Activated T-cell treated with anti-CD3 and anti-CD28 coated beads, Interleukin-2, amount 50 U/mL, for 72 hours (primary cell): ENCODE results near the gene MPPED1. TPM values are rescaled to one million over a fixed set of nuclear protein-coding genes. Genes with fewer than 3 reads are reported as not detected.
A peak's percentile ranks its signal among the peaks of the same experiment; 100 is the strongest.

Source experiments
- ATAC-seq, 2 donors: fragments of 150-1000 bp; cut with Tn5 transposase; replicated peaks in 1 of 2; 2 replicates each; pipeline ENCODE4 v1.10.0; 2021; ENCODE audit warnings: moderate library complexity in 2 of 2, mild to moderate bottlenecking in 1 of 2
- DNase-seq, 2 donors: peaks; one replicate each; pipeline ENCODE4 v3.0.0; 2021 to 2022; ENCODE audit warnings: mixed read lengths in 1 of 2
- H3K27ac Mint-ChIP-seq: one replicate; pipeline ENCODE4 v1.8.0; 2022; ENCODE audit warnings: mild to moderate bottlenecking, moderate library complexity, mixed read lengths
- H3K27me3 Mint-ChIP-seq: one replicate; pipeline ENCODE4 v1.8.0; 2022; ENCODE audit warnings: low read depth, mixed read lengths
- H3K36me3 Mint-ChIP-seq, 2 donors: one replicate each; pipeline ENCODE4 v1.8.0; 2022; ENCODE audit warnings: mixed read lengths in 2 of 2, mild to moderate bottlenecking in 1 of 2; ENCODE audit not compliant: insufficient read depth in 2 of 2
- H3K4me1 Mint-ChIP-seq: one replicate; pipeline ENCODE4 v1.8.0; 2022; ENCODE audit warnings: low read depth, mixed read lengths
- H3K4me3 Mint-ChIP-seq, 2 donors: one replicate each; pipeline ENCODE4 v1.8.0; 2022; ENCODE audit warnings: mild to moderate bottlenecking in 2 of 2, mixed read lengths in 2 of 2, moderate library complexity in 2 of 2
- H3K9me3 Mint-ChIP-seq, 2 donors: one replicate each; pipeline ENCODE4 v1.8.0; 2022; ENCODE audit warnings: mixed read lengths in 2 of 2
- total RNA-seq, 2 donors: library from RNA; stranded (reverse); gene quantifications; one replicate each; pipeline ENCODE4 v1.2.3, GENCODE V29; 2022

MPPED1 gene
- total RNA-seq, 2 donors from 2014 or later: not detected

DNA sequence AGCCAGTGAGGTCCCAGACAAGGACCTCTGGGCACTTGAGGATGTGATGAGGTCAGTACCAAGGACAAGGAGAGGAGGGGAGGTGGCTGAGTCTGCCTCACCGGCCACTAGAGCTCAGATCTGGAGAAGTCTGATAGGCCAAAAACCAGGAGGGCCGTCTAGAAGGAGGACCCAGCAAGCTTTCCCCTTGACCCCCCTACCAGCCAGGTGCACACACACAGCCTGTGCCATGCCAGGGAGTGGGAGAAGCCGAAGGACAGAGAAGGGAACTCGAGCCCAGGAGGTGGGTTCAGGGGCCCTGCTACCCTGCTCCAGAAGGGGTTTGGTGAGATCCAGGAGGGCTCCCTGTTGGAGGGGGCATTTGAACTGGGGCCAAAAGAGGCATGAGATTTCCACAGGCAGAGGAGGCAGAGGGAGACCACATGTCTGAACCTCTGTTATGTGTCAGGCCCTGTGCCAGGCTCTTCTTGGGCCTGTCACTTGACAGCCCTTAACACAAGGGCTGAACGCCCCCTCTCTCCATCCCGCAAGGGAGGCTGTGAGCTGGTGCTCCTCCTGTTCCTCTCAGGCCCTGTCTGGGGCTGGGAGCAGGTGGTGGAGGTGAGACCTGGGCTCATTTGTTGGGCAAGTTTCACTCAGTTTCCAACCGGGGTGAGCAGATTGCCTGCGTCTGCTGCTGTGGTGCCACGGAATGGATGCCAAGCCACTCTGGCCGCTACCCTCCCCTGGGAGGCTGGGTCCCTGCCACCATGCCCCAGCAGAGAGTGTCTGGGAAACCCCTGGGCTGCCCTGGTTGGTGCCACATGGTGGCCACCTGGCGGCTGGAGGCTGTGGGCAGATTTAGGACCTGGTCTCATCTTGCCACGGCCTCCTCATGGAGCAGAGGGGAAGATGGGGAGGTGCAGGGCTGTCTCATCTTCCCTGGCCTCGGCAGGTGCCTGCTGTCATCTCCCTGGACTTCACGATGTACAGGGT, 65.2 kb downstream of the MPPED1 start:
- Mint-ChIP-seq H3K36me3 (no peaks in the 10 kb centered on the region), H3K4me3 (no peak overlapping the region), H3K4me1 (peaks cover 5% of the 10 kb centered on the region), H3K27ac (no peak overlapping the region), H3K9me3 (no peaks in the 10 kb centered on the region), H3K27me3 (no peaks in the 10 kb centered on the region)
- DNase-seq: no peak
- no peak for ATAC-seq

DNA sequence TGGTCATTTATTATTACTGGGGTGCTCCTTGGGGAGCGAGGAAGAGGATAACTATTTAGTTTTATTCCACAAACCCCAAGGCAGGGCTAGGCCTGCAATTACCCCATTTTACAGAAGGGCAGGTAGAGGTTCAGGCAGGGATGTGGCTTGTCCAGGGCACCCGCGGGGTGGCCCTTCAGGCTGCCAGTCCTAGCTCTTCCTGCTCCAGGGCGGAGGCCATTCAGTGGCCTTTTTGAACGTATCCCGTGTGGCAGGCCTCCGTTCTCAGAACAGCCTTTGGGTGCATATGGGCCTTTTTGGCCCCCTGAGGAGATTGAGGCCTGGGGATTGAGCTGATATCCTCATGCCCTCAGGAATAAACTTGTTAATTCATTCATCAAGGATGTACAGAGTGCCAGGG, 66.2 kb downstream of the MPPED1 start:
- Mint-ChIP-seq H3K36me3 (no peaks in the 10 kb centered on the region), H3K27me3 (no peaks in the 10 kb centered on the region), H3K4me1 (peaks cover 5% of the 10 kb centered on the region), H3K27ac (no peak overlapping the region), H3K4me3 (no peak overlapping the region), H3K9me3 (no peaks in the 10 kb centered on the region)
- DNase-seq: no peak
- no peak for ATAC-seq

DNA sequence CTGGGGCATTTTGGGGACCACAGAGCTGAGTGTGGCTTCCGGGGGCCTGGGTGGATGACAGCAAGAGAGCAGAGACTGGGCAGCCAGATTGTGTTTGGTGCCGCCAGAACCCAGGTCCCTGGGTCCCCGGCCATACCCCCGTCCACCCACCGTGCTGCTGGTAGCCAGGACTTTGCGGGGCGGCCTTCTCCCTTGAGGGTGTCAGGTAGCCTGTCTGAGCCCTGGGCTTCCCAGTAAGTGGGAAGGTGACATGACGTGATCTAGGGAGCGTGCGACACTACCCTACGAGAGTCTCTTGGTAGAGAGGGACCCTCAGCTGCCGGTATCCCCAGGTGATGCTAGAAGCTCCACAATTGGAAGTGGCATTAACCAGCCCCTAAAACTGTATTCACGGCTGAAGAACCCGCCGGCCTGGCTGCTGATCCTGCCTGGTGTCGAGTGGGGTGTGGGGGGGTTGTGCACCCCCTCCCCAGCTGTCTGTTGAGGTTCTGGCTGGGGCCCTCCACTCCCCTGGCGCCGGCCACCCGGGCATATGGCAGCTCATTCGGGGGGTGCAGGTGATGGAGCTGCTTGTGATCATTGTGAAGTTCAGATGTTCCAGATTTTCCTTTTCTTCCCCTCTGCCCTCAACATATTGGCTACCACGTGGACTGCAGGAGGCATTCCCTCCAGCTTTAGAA, 66.9 kb downstream of the MPPED1 start:
- ATAC-seq: no peak
- DNase-seq: no peak
- no peak overlapping the region for H3K4me3 Mint-ChIP-seq

DNA sequence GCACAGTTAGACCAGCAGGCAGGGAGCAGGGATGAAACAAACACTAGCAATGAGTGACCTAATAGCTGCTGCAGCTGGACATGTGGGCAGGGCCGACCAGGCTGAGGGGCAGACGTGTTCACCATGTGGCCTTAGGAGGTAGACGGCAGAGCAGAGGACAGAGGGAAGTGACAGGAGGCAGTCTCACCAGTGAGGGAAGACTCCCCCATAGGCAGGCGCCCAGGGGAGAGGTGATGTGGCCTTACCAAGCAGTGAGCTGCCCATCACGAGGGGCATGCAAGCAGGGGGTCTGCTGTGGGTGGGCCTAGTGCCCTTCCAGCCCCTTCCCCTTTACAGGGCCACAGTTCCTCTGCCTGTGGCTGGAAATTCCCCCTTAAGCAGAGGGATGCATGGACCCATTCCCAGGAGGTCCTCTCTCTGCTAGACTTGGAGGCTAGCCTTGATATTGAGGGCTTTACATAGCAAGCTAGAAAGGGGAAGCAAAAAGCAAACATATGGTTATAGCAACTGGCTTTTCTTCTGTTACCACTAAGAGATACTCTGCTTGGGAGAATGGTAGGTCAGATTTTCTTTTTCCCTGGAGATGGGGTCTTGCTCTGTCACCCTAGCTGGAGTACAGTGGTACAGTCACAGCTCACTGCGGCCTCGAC, 67.6 kb downstream of the MPPED1 start:
- Mint-ChIP-seq H3K4me3 (no peak overlapping the region), H3K27ac (no peak overlapping the region), H3K36me3 (no peaks in the 10 kb centered on the region), H3K27me3 (no peaks in the 10 kb centered on the region), H3K4me1 (peaks cover 5% of the 10 kb centered on the region), H3K9me3 (no peaks in the 10 kb centered on the region)
- no peak for ATAC-seq
- no peak for DNase-seq

More for the DNA sequence above, 66.9 kb downstream of the MPPED1 start:
- no peaks in the 10 kb centered on the region for H3K9me3 Mint-ChIP-seq
- H3K4me1 Mint-ChIP-seq: peaks cover 5% of the 10 kb centered on the region
- H3K27ac Mint-ChIP-seq: no peak overlapping the region
- H3K27me3 Mint-ChIP-seq: no peaks in the 10 kb centered on the region
- no peaks in the 10 kb centered on the region for H3K36me3 Mint-ChIP-seq

- Mint-ChIP-seq H3K4me1 (peaks cover 5% of the 10 kb centered on the region), H3K27me3 (no peaks in the 10 kb centered on the region), H3K27ac (no peak overlapping the region), H3K9me3 (no peaks in the 10 kb centered on the region), H3K36me3 (no peaks in the 10 kb centered on the region), H3K4me3 (no peak overlapping the region)
- ATAC-seq: no peak
- no peak for DNase-seq
These were observed 68.1 kb downstream of the MPPED1 start for GRCh38 chr22:43479962-43480361.

- H3K4me1 Mint-ChIP-seq: peaks cover 5% of the 10 kb centered on the region
- H3K9me3 Mint-ChIP-seq: no peaks in the 10 kb centered on the region
- H3K4me3 Mint-ChIP-seq: peak overlapping the region; percentile 34 to 49
- ATAC-seq (peak; percentile 48 to 61), DNase-seq (peak; percentile 16 to 29)
- H3K27me3 Mint-ChIP-seq: no peaks in the 10 kb centered on the region
- H3K36me3 Mint-ChIP-seq: no peaks in the 10 kb centered on the region
- peak overlapping the region; percentile 2 for H3K27ac Mint-ChIP-seq
These were observed 69.9 kb downstream of the MPPED1 start for GRCh38 chr22:43481568-43482317.

DNA sequence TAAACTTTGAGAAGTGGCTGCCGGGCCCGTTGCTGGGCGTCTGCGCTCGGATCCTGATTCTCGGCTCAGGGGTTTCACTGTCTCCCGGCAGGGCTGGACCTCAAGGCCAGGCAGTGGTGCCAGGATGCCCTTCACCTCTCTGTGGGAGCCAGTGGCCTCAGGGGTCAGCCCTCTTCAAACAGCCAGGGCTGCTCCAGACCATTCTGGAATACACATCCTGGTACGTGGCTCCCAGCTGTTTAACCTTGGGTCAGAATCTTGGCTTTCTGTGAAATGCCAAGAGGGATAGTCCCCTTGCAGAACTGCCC, 70.5 kb downstream of the MPPED1 start:
- DNase-seq: no peak
- no peaks in the 10 kb centered on the region for H3K27me3 Mint-ChIP-seq
- H3K27ac Mint-ChIP-seq: no peak overlapping the region
- ATAC-seq: no peak
- no peaks in the 10 kb centered on the region for H3K9me3 Mint-ChIP-seq
- H3K4me3 Mint-ChIP-seq: no peak overlapping the region
- H3K4me1 Mint-ChIP-seq: peaks cover 5% of the 10 kb centered on the region
- no peaks in the 10 kb centered on the region for H3K36me3 Mint-ChIP-seq

DNA sequence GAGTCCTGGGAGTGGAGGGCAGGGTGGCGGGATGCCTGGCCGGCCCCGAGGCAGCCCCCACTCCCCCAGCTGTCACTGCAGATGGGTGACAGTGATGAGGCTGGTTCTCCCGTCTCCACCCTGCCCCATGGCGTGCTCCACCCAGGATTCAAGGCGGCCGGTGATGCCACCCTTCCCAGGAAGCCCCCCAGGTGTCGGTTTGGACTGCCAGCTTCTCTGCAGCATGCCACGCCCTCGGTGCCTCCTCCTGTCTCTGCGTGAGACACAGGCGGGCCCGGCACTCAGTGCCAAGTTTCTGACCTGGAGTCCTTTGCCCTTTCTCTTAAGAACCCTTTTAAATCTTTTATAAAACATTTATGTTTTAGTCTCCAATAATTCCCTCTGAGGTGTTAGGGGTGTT, 71.5 kb downstream of the MPPED1 start:
- no peaks in the 10 kb centered on the region for H3K27me3 Mint-ChIP-seq
- H3K27ac Mint-ChIP-seq: no peak overlapping the region
- H3K4me1 Mint-ChIP-seq: peaks cover 5% of the 10 kb centered on the region
- no peak overlapping the region for H3K4me3 Mint-ChIP-seq
- H3K9me3 Mint-ChIP-seq: no peaks in the 10 kb centered on the region
- DNase-seq: no peak
- no peak for ATAC-seq
- no peaks in the 10 kb centered on the region for H3K36me3 Mint-ChIP-seq

GRCh38 chr22:43483669-43484068, 71.9 kb downstream of the MPPED1 start:
- no peaks in the 10 kb centered on the region for H3K36me3 Mint-ChIP-seq
- DNase-seq: no peak
- peaks cover 5% of the 10 kb centered on the region for H3K4me1 Mint-ChIP-seq
- no peak for ATAC-seq
- no peaks in the 10 kb centered on the region for H3K27me3 Mint-ChIP-seq
- H3K27ac Mint-ChIP-seq: no peak overlapping the region
- H3K9me3 Mint-ChIP-seq: no peaks in the 10 kb centered on the region
- H3K4me3 Mint-ChIP-seq: no peak overlapping the region

GRCh38 chr22:43484227-43484626, 72.4 kb downstream of the MPPED1 start:
- Mint-ChIP-seq H3K27me3 (no peaks in the 10 kb centered on the region), H3K36me3 (no peaks in the 10 kb centered on the region), H3K9me3 (no peaks in the 10 kb centered on the region), H3K4me1 (peaks cover 5% of the 10 kb centered on the region), H3K4me3 (no peak overlapping the region), H3K27ac (no peak overlapping the region)
- DNase-seq (no peak), ATAC-seq (no peak)

DNA sequence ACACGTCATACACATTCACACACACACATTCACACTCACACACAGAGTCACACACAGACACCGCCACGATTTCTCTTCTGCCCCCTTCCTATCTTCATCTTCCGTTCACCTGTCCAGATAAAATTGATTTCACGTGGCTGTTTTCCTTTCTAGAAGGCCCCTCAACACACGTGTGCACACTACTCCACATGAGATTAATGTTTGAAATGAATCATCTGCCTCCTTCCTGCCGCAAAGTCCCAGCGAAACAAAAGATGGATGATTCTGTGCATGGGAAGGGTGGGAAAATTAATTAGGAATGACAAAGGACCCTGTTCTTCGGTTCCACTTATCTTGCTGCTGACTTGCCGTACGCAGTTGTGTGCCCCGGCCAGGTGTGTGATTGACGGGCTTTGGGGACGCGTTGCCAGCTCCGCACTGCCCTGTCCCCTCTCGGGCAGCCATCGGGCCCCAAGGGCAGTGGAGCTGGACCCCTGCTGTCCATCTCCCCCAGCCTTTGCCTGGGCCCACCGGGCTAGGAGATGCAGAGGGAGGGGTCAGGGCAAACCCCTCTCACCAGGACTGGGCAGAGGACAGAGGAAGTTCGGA, 73.8 kb downstream of the MPPED1 start:
- no peak overlapping the region for H3K4me3 Mint-ChIP-seq
- H3K9me3 Mint-ChIP-seq: no peaks in the 10 kb centered on the region
- ATAC-seq (no peak), DNase-seq (no peak)
- peaks cover 5% of the 10 kb centered on the region for H3K4me1 Mint-ChIP-seq
- H3K27me3 Mint-ChIP-seq: no peaks in the 10 kb centered on the region
- no peak overlapping the region for H3K27ac Mint-ChIP-seq
- H3K36me3 Mint-ChIP-seq: no peaks in the 10 kb centered on the region

DNA sequence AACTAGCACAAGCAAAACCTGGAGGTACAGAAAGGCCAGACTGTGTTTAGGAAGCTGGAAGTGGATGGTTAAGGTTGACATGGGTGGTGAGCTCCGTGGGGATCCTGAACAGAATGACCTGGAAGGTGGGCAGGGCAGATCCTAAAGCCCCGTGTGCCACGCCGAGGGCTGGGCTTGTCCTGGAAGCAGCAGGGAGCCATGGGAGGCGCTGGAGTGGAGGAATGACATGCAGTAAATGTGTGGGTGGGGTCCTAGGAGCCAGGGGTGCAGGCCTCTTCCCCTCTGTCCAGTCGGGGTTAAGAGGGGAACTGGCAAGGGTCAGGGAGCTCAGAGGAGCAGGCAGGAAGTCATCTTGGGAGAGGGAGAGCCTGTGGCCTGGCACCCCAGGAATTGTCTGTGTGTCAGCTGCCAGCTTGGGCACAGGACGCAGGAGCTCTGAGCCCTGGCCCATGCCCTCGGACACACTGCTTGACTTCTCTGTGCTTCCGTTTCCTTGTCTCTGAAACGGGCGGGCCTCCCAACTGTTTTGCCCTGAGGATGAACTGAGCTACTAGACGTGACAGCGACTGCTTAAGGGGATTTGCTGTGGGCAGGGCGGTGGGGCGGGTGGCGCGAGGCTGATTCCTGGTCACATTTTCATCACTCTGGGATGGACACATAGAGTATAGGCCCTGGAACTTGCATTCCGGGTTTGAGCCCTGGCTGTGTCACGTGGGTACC, 75.7 kb downstream of the MPPED1 start:
- Mint-ChIP-seq H3K4me1 (no peaks in the 10 kb centered on the region), H3K9me3 (peaks cover 3 to 9% of the 10 kb centered on the region in 2 donors), H3K27me3 (no peaks in the 10 kb centered on the region), H3K27ac (no peak overlapping the region), H3K4me3 (no peak overlapping the region), H3K36me3 (peaks cover 2% of the 10 kb centered on the region in 2 donors)
- ATAC-seq (no peak), DNase-seq (no peak)
